EH (cell line): Measurements from ENCODE around the gene CASP3.
"Not testable (repeated sequence)": the region's sequence is repeated elsewhere in the genome, so short reads cannot be mapped to it uniquely, and the experiment has no call there.

Experiments
- DNase-seq: peaks from one replicate; pipeline ENCODE4 v3.0.0-alpha.2; 2015; ENCODE audit warnings: low read depth

The CASP3 gene

DNA sequence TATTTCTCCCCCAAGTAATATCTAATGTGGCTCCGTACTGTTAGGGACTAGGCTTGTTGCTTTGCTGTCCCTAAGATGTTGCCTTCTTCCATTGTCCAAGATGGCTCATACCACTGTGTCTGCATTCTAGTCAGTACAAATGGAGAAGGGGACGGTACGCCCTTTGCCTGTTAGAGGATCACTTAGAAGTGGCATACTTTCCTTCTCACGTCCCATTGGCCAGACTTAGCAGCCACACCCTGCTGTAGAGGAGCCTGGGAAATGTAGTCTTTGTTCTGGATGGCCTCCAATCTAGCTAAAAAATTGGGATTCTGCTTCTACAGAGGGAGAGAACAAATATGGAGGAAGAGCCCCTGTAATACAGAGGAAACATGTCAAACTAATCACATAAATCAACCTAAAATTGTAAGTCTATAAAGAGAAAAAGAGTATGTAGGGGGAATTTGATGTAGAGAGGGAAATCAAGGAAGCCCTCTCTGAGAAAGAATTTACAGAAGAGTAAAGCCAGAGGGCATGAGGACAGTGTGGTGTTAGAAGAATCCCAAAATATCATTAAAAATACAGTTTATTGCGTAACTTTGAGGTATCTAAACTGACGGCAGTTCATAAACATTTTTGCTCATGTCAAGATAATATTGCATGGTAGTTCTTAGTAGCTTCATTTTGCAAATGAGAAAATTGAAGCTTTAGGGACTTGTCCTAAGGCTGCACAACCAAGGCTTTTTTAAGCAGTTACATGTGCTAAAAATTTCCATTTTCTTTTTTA, 15.4 kb upstream of the CASP3 start:
- peak; percentile 51 for DNase-seq

DNA sequence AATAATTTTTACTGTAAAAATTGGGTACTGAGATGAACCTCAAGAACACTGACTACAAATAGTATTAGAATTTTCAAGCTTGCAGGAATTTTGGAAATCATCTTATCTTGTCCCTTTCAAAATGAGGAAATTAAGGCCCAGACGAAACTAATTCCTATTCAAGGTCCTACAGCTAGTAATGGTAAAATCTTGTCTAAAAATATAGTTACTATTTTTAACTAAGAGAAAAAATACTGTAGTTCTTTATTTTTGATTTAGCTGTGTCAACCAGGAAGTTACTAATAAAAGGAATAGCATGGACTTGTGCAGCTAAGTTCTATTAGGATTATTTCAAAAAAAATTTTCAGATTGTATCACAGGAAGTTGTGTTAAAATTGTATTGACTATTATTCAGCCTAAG, 13.0 kb upstream of the CASP3 start:
- DNase-seq: no peak

DNA sequence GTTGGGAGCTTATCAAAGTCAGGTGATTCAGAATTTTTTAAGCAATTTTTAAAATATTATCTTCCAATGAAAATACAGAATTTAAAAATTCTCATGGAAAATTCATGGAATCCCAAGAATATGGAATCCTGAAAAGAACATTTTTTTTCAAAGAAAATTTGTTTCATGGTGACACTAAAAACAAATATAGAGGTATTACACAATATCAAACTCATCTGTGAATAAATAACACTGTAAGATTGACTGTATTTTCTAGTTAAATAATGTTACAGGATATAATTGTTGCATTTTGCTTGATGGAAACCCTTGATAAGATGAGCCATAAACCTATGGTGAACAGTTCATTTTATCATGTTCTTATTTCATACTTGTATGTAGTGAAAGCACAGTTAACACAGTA, 11.7 kb upstream of the CASP3 start:
- no peak for DNase-seq

DNA sequence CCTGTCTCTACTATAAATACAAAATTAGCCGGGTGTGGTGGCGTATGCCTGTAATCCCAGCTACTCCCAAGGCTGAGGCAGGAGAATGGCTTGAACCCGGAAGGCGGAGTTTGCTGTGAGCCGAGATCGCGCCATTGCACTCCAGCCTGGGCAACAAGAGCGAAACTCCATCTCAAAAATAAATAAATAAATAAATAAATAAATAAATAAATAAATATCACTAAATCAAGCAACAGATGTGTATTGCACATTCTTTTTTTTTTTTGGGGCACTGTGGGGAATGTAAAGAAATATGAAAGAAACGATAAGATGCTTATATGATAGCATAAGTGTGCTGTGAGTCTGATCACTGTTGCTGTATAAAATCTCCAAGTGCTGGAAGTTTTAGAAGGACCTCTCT, 8.6 kb upstream of the CASP3 start:
- not testable (repeated sequence) for DNase-seq

DNA sequence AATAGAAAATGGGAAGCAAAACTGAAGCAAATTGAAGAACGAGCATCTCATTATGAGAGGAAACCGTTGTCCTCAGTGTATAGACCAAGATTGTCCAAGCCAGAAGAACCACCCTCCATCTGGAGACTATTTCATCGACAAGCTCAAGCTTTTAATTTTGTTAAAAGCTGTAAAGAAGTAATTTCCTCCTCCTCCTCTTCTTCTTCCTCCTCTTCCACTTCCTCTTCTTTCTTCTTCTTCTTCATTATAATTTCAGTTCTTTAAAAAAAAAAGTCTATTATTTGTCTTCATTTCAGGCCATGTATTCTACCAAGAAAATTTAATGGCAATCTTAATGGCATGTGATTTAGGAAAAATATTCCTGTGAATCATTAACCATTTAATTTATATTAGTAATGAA, 7.9 kb upstream of the CASP3 start:
- DNase-seq: no peak

DNA sequence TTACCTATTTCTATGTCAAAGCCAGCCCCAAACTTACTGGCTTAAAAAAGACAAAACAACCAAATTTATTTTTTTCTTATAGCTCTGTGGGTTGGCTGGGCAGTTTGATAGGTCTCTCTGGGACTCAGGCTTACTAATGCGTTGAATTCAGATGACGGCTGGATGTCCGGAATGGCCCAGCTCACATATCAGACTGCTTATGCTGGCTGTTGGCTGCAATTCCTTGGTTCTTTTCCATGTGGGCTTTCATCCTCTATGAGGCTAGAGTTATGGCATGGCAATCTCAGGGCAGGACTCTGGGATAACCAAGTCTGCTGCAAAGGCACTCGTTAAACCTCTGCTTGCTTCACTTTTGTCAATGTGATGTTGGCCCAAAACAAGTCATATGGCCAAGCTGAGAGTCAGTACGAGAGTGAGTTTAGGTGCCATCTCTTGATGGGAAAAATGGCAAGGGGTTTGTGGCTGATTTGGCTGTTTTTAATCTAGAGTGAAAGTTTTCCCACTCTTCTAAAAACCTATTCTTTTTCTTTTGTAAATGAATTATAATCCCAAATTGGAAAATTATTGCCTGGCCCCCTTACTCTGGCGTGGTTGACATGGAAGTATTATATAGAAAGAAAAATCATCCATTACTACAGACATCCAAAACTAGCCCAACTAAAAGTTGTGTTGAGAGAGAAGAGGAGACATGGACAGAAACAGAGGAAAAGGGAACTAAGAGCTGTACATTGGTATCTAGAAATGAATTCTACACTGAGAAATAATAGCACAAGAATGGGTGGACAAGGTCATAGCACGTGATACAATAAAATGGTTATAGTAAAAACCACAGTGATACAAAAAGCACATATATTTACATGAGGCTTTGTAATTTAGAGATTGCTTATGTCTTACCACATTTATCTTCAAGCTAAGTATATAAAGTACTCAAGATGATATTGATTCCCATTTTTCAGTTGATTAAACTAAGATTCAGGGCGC, 6.9 kb upstream of the CASP3 start:
- no peak for DNase-seq

DNA sequence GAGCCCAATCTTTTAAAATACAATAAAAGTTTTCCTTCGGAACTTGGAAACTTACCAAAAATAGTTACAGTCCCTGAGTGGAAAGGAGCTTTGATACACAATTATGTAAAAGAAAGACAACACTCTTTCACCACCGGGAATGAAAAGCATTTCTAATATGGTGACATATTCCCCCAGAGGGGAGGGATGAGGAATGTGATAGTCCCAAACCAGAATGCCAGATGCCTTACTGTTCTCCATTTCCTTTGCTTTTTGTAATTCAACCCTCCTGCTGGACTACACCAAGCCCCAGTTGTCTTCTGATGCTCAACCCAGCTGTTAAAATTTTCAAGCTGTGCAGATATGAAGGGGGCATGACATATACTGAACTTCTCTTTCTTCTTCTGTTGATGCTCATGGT, 4.4 kb upstream of the CASP3 start:
- peak; percentile 94 for DNase-seq

DNA sequence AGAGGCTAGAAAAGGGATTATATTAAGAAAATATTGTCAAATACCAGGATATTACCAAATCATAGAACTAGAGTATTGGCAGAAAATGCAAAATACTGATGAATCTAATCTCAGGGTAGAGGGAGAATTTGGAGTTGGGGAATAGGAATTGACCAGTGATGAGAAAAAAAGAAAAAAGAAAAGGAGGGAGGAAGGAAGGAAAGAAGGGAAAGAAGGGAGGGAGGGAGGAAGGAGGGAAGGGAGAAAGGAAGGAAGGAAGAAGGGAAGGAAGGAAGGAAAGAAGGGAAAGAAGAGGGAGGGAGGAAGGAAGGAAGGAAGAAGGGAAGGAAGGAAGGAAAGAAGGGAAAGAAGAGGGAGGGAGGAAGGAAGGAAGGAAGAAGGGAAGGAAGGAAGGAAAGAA, 3.4 kb upstream of the CASP3 start:
- not testable (repeated sequence) for DNase-seq

DNA sequence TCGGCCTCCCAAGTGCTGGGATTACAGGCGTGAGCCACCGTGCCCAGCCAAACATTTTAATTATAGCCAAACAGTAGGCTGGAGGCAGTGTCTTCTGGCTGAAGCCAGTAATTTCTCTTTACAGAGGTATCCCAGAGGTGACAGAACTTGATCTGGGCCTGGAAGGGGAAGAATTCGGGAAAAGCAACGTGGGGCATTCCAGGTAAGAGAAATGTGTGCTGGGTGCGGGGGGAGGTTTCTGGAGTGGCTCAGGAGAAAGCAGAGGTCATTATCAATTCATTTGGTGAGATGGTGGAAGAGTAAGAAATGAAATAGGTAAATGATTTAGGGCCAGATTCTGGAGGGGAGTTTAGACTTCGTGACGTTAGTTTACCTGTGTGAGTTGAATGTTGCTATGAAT, 2.7 kb upstream of the CASP3 start:
- no peak for DNase-seq

DNA sequence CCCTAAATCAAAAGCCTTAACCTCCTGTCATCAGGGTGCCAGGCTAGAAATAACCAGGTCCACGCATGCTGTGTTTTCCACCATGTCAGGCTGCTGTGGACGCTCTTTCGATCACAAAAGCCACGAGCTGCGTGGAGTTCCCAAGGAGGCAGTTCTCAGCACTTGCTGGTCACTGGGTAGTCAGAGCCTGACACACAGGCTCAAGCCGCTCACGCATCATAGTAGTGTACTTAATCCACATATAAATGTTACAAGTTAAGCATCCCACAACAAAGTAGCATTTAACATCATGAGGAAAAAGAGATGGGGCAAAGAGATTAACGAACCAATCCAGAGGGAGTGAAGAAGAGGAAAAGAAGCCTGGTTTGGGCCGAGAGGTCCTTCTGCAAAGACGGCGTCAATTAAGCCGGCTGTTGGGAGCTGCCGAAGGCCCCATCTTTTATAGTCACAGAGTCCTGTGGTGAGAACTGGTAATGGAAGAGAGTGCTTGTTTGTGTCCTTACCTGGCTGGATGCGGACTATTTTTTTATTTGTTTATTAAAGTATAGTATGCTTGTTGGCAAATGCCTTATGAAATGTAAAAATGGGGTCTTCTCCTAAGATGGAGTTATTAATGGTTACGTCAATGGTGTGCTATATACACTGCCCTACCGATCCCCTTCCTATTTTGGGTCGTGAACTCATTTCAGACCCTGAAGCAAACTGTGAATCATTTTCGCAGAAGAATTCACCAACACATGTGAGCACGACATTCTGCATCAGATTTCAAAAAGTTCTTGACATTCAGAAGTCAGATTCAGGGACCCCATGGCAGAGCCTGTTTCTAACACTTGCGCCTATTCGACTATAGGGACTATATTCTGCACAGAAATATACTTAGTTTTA, 966 bp upstream of the CASP3 start:
- DNase-seq: peak; percentile 55

DNA sequence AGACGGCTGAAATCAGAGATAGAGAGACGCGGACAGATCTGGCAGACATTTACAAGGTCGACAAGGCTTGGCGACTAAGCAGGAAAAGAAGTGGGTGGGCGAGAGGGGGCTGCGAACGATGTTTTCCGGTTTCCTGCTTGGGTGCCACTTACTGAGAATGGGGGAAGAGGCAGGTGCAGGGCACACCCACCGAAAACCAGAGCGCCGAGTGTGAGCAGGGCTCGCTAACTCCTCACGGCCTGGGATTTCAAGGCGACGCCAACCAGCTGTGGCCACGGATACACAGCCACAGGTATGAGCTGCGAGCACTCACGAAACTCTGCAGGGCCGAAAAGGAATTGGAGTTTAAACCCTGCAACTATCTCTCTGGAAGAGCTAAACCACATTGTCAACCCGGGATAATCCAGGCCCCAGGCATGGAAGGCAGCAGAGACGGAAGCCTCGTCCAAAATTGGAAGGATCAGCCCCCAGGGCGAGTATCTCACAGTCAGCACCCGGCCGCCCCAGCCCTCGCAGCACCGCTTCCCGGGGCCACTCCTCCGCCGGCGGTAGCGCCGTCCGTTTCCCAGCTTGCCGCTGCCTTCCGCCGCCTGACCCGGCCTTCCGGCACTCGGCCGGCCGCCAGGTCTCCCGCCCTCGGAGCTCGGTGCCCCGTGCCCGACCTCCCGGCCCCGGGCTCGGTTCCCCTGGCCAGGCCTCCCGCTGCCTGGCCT, 778 bp downstream of the CASP3 start:
- peak; percentile 75 for DNase-seq

DNA sequence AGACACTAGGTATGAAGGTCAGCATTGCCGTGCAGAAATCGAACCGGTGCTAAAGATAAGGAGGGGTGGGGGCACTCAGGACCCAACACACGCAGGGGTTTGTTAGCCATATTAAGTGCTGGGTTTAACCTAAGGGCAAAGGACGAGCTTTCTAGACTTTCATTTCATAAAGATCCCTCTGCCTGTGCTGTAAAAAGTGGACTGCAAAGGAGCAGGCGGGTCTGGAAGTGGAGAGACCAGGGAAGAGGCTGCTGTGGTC, 1.3 kb downstream of the CASP3 start:
- no peak for DNase-seq

DNA sequence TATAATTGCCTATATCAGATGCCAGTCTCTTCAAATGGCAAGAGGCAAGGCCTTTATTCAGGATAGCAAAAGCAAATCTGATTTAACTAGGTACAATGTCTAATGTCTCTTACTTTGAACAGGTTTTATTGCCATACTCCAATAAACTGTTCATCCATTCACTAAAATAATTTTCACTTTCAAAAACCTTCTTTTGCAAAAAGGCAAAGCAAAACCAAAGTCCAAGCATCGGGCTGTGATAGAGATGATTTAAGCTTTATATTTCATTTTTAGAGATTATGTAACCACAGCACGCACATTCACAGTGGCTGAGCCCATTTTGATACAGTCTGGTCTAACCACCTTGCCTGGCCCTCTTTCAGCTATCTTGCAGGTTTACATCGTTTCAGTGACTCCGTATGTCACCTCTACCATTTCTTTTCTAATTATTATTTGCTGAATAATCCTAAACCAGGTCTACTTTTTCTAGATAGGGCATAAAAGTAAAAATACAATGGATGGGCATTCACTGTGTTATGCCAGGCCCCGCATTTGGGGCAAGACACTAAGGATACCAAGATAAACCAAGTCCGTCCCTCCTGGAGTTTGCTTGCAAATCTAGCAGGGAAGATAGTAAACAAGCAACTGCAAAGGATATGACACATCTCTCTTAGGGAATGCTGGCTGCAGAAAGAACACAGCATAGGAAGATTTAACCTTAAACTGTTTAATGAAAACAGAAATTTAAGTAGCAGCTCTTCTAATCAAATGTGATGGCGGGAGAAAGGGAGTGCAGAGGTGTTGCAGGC, 1.8 kb downstream of the CASP3 start:
- DNase-seq: peak; percentile 50

DNA sequence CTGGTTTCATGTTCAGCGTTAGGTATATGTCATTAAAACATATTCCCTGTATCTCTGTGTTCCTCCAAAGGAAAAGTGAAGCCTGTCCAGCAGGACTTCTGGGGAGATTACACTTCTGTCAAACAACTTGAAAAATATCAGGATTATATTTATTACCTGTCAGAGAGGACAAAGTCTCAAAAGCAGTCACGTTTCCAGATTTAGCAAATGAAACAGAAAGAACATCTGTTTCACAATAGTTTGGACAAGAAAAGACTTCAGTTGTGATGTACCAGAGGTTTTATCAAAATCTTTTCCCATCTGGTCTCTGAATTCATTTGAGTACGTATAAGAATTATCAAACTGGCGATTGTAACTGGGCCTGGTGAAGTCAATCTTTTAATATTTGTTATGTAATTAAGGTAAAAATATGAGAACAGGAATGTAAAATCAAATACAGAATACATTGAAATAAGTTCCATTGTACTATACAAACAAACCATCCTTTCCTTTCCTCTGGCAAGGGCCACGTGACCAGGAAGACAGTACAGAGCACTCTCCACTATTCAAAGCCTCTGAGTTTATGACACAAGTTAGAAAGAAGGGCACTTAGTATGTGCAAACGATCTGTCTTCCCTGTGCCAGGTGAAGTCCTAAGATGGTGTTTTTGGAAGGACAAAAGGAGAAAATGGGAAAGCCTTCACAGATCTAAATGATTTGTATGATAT, 3.2 kb downstream of the CASP3 start:
- DNase-seq: no peak

DNA sequence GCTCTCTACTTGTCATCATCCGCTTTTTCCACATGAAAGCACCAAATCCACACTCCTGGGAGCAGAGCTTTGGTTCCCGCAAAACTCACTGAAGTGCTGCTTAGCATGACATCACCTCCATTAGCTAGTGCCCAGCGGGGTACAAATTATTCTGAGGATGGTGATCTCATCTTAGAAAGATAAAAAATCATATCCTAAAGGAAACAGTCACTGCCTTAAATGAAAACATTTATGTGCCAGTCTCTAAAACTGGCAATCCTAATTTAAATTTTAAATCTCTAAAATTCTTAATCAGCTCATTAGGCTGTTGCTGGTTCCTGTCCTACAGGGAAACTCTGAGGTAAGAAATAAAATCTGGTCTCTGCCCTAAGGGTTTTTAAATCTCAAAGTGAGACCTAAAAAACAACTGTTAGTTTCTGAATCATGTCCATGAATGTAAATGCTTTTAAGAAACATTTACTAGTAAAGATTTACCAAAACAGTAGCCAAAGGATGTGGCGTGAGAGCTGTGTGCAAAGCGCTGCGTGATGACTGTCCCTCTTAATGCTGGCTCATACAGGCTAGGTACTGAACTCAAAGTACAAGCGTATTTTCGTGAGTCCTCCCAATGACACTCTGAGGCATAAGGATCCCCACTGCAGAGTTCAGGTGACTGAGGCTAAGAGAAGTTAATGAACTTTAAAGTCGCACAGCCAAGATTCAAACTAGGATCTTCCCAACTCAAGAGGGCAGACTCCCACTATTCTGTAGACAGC, 4.5 kb downstream of the CASP3 start:
- peak; percentile 54 for DNase-seq

DNA sequence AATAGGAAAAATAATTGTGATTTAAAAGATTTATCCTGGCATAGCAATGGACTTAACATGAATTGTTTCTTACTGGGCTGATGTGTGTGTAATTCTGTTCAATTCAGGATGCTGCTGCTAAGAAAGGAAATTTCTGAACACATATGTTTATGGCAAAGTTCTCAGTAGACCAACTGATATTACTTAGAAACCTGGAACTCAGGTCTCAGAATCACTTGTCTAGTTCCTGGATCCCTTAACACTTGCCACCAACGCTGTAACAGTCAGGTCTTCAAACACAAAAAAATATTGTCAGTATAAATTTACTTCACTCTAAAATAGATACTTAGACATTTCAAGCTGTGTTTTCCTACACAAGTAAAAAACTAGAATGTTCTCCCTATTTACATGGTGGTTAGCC, 5.5 kb downstream of the CASP3 start:
- DNase-seq: no peak

DNA sequence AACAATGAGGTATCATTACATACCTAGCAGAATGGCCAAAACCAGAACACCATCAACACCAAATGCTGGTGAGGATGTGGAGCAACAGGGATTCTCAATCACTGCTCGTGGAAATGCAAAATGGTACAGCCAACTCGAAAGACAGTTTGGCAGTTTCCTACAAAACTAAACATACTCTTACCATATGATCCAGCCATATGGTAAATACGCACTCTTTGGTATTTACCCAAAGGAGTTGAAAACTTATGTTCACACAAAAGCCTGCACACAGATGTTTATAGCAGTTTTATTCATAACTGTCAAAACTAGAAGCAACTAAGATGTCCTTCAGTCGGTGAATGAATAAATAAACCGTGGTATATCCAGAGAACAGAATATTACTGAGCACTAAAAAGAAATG, 7.8 kb downstream of the CASP3 start:
- DNase-seq: no peak

DNA sequence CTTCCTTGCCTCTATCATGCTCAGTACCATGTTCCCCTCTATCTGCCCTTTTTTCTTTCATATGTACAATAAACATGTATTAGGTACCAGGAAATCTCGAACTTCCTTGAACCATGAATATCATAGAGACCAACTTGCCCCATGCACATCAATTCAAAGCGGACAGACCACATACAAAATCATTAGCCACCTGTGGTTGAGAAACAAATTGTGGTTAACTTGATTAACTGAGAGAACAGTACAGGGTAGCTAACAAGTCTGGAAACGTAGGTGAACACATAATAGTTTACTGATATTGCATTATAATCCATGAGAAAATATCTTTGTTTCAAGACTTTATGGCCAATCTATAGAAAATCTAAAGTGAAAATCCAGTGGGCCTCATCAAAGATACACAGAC, 8.2 kb downstream of the CASP3 start:
- no peak for DNase-seq

DNA sequence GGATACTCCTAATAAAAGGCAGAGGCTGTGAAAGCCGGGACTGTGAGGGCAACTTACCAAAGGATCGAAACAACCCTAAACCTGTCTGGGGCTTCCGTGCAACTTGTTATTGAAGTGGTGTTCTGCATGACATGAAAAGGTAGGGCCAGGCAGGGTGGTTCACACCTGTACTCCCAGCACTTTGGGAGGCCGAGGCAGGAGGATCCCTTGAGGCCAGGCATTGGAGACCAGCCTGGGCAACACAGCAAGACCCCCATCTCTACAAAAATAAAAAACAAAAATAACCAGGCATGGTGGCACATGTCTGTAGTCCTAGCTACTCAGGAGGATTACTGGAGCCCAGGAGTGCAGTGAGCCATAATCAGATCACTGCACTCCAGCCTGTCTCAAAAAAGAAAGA, 12.3 kb downstream of the CASP3 start:
- DNase-seq: no peak

DNA sequence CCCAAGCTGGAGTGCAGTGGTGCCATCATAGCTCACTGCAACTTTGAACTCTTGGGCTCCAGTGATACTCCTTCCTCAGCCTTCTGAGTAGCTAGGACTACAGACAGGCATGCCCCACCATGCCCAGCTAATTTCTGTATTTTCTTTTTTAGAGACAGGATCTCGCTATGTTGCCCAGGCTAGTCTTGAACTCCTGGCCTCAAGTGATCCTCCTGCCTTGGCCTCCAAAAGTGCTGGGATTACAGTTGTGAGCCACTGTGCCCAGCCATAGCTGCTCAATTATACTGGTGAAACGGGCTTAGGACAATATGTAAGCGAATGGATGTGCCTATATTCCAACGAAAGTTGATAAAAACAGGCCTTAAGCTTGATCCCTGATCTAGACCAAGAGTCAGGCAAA, 13.1 kb downstream of the CASP3 start:
- DNase-seq: no peak
